Suprapubic skin (tissue), 4 donors: Measurements from ENCODE around the gene GIT1. TPM values are rescaled to one million over a fixed set of nuclear protein-coding genes. Genes with fewer than 3 reads are reported as not detected.
A peak's percentile ranks its signal among the peaks of the same experiment; 100 is the strongest.

Experiments
- DNase-seq, 2 donors: peaks; one replicate each; pipeline ENCODE4 v3.0.0-alpha.2; 2019; ENCODE audit warnings: low spot score in 2 of 2
- H3K27ac ChIP-seq: fragments of 200-600 bp; sonication (generic); one replicate; pipeline ENCODE4 v1.5.1; 2019
- H3K27me3 ChIP-seq: fragments of 200-600 bp; sonication (generic); one replicate; pipeline ENCODE4 v1.5.1; 2019
- H3K36me3 ChIP-seq: fragments of 200-600 bp; sonication (generic); one replicate; pipeline ENCODE4 v1.5.1; 2019
- H3K4me1 ChIP-seq: fragments of 200-600 bp; sonication (generic); one replicate; pipeline ENCODE4 v1.5.1; 2019
- H3K4me3 ChIP-seq: fragments of 200-600 bp; sonication (generic); one replicate; pipeline ENCODE4 v1.5.1; 2019; ENCODE audit warnings: mild to moderate bottlenecking
- H3K9me3 ChIP-seq: fragments of 200-600 bp; sonication (generic); one replicate; pipeline ENCODE4 v1.5.1; 2019
- EP300 ChIP-seq: sonication (generic); formaldehyde crosslinking; IDR thresholded peaks from one replicate; pipeline ENCODE4 v1.6.1; 2017; ENCODE audit warnings: antibody characterized with exemption
- POLR2A ChIP-seq, 2 donors: fragments of 450-650 bp; IDR thresholded peaks; one replicate each; pipeline ENCODE4 v1.6.1; 2017; ENCODE audit warnings: antibody characterized with exemption in 2 of 2, mild to moderate bottlenecking in 2 of 2, moderate library complexity in 2 of 2
- POLR2AphosphoS5 ChIP-seq, 3 donors: sonication (generic); formaldehyde crosslinking; IDR thresholded peaks; one replicate each; pipeline ENCODE4 v1.6.1; 2017; ENCODE audit warnings: antibody characterized with exemption in 3 of 3
- WGBS: methylation state at CpG from one replicate; pipeline ENCODE4 v1.1.5; 2018; 5-methylcytosine and 5-hydroxymethylcytosine counted together
- total RNA-seq, 4 donors: library from RNA; depleted of rRNA; stranded (reverse); fragments of >200 nt; gene quantifications; one replicate each; pipeline ENCODE4 v1.1.0, GENCODE V29; 2016
- TF ChIP-seq, protein P1 (sequence below), 2 donors: fragments of 200-600 bp in 1 of 2; fragments of 450-650 bp in 1 of 2; sonication (generic) in 1 of 2; IDR thresholded peaks; one replicate each; pipeline ENCODE4 v1.5.1; 2016 to 2019; ENCODE audit warnings: antibody characterized with exemption in 2 of 2, mild to moderate bottlenecking in 1 of 2, moderate library complexity in 1 of 2

GIT1 gene
- total RNA-seq, 4 donors from 2014 or later, result 66.7 to 103 (median 90.4) TPM

DNA sequence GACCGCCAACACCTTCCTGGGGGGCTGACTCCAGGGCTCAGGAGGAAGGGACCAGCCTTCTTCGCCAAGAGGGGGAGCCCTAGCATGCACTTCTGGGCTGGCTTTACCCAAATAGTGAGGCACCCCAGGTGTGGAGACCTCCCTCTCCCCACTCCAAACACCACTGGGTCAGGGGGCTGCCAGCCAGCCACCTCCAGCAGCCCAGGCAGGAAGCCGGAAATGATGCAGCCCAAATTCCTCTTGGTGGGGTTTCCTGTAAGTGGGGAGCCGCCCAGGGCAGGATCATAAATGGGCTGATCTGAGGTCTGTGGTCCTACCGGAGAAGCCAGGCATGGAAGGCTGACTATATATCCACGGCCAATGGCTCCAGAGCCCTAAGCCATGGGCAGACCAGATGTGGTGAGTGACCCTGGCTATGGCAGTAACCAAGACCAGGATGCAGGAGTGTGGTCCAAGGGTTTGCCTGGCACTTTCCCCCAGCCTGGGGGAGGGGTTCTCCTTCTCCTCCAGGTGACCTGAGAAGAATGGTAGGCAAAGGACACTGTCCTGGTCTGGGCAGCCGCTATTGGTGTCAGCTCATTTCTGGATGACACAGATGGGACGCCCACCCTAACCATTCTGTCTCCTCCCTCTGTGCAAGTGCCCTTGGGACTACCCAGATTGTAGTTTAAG, 4.2 kb downstream of the GIT1 start:
- peak overlapping the region; percentile 66 for H3K27ac ChIP-seq
- H3K27me3 ChIP-seq, result no peaks in the 10 kb centered on the region
- peak in 1 of 2 donors; percentile 71 for DNase-seq
- H3K9me3 ChIP-seq, result no peaks in the 10 kb centered on the region
- peaks cover 90% of the 10 kb centered on the region for H3K4me1 ChIP-seq
- H3K4me3 ChIP-seq, result peak overlapping the region; percentile 32
- peaks cover 7% of the 10 kb centered on the region for H3K36me3 ChIP-seq
- WGBS, result 77% methylated on average over 7 of the region's 8 CpGs
- TF ChIP-seq, protein P1, sequence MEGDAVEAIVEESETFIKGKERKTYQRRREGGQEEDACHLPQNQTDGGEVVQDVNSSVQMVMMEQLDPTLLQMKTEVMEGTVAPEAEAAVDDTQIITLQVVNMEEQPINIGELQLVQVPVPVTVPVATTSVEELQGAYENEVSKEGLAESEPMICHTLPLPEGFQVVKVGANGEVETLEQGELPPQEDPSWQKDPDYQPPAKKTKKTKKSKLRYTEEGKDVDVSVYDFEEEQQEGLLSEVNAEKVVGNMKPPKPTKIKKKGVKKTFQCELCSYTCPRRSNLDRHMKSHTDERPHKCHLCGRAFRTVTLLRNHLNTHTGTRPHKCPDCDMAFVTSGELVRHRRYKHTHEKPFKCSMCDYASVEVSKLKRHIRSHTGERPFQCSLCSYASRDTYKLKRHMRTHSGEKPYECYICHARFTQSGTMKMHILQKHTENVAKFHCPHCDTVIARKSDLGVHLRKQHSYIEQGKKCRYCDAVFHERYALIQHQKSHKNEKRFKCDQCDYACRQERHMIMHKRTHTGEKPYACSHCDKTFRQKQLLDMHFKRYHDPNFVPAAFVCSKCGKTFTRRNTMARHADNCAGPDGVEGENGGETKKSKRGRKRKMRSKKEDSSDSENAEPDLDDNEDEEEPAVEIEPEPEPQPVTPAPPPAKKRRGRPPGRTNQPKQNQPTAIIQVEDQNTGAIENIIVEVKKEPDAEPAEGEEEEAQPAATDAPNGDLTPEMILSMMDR (IDR thresholded peaks at IDR 0.05), result no peak
- peak in 1 of 3 donors; percentile 9 for TF ChIP-seq POLR2AphosphoS5 (IDR thresholded peaks at IDR 0.05)

DNA sequence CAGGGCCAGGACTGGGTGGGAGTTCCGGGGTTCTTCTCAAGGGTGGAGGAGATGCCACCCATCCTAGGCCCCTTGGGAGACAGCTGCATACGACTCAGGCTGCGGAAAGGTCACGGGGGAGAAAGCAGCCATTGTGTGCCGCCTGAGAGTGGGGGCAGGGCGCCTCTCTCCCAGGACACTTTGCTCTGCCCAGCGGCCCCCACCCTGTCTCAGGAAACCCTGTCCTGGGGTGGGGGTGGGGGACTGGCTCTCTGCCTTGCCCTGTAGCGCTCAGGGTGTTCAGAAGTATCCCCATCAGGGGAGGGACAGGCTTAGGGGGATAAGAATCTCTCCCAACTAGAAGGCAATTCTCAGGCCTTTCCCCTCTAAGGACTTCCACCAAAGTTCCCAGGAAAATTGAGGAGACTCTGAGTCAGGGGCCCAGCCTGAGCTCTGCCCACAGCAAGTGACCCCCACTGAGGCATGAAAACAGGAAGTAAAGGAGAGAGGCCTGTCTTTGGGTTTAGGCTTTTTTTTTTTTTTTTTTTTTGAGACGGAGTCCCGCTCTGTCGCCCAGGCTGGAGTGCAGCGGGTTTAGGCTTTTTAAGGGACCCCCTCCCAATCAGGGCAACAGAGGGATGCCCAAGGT, 4.9 kb downstream of the GIT1 start:
- Histone ChIP-seq H3K4me3 (peak overlapping the region; percentile 32), H3K4me1 (peaks cover 89% of the 10 kb centered on the region), H3K36me3 (peaks cover 11% of the 10 kb centered on the region), H3K27ac (peak overlapping the region; percentile 66), H3K9me3 (no peaks in the 10 kb centered on the region), H3K27me3 (no peaks in the 10 kb centered on the region)
- TF ChIP-seq POLR2A (IDR thresholded peaks at IDR 0.05), result no peak
- TF ChIP-seq, protein P1 (IDR thresholded peaks at IDR 0.05), result no peak
- TF ChIP-seq POLR2AphosphoS5 (IDR thresholded peaks at IDR 0.05), result no peak
- no peak for TF ChIP-seq EP300
- DNase-seq, result peak in 1 of 2 donors; percentile 61
- WGBS, result 88% methylated on average over 9 of the region's 12 CpGs

- peaks cover 18% of the 10 kb centered on the region for H3K36me3 ChIP-seq
- no peaks in the 10 kb centered on the region for H3K9me3 ChIP-seq
- H3K27ac ChIP-seq, result peak overlapping the region; percentile 66
- H3K27me3 ChIP-seq, result no peaks in the 10 kb centered on the region
- no peak overlapping the region for H3K4me3 ChIP-seq
- WGBS, result 22% methylated on average over 3 of the region's 16 CpGs
- TF ChIP-seq, protein P1 (IDR thresholded peaks at IDR 0.05), result no peak
- TF ChIP-seq EP300 (no peak), POLR2A (IDR thresholded peaks at IDR 0.05) (no peak), POLR2AphosphoS5 (IDR thresholded peaks at IDR 0.05) (no peak)
- peak in 1 of 2 donors; percentile 68 for DNase-seq
- H3K4me1 ChIP-seq, result peaks cover 86% of the 10 kb centered on the region
Observed at GRCh38 chr17:29583324-29584248, 5.9 kb downstream of the GIT1 start.

DNA sequence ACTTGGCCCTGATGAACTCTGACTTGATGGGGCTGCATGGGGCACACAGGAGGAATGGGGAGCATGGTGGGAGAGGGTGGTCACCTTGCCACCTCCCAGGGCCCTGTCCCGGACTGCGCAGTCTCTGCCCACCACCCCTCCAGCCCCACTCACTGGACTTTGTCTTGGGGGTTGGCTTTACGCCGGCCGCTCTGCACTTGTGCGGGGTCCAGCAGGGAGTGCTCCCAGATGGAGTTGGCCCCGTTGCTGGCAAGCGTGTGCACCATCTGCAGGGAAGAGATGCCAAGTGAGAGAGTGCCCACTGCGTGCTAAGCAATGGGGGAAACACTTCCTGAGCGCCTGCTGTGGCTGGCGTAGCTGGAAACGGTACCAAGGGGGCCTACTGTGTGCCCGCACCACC, 6.7 kb downstream of the GIT1 start:
- no peak overlapping the region for H3K4me3 ChIP-seq
- H3K27ac ChIP-seq, result no peak overlapping the region
- peaks cover 82% of the 10 kb centered on the region for H3K4me1 ChIP-seq
- WGBS, result 77% methylated on average over 11 of the region's 13 CpGs
- H3K27me3 ChIP-seq, result no peaks in the 10 kb centered on the region
- TF ChIP-seq, protein P1 (IDR thresholded peaks at IDR 0.05), result no peak
- TF ChIP-seq POLR2A (IDR thresholded peaks at IDR 0.05), result no peak
- TF ChIP-seq POLR2AphosphoS5 (IDR thresholded peaks at IDR 0.05), result no peak
- TF ChIP-seq EP300, result no peak
- H3K36me3 ChIP-seq, result peaks cover 26% of the 10 kb centered on the region
- no peak for DNase-seq
- H3K9me3 ChIP-seq, result no peaks in the 10 kb centered on the region
